Activated naive CD8-positive, alpha-beta T cell treated with anti-CD3 and anti-CD28 coated beads, Interleukin-2, amount 10 ng/mL, durations not matched to agents 7 days and 5 days (primary cell): Measurements from ENCODE around the gene HIPK2. TPM values are rescaled to one million over a fixed set of nuclear protein-coding genes. Genes with fewer than 3 reads are reported as not detected.

Experiments used
- ATAC-seq: fragments of 150-1000 bp; cut with Tn5 transposase; one replicate; pipeline ENCODE4 v1.10.0; 2021; ENCODE audit warnings: low read depth, moderate library complexity
- POLR2A ChIA-PET: fragments of 350-600 bp; sonication (Branson Sonifier 250); formaldehyde crosslinking; loops from one replicate; lab custom pipeline; 2021; ENCODE audit warnings: antibody characterized with exemption; lab: Charles Lee
- DNase-seq: peaks from one replicate; pipeline ENCODE4 v3.0.0; 2021
- H3K27ac Mint-ChIP-seq: one replicate; pipeline ENCODE4 v1.8.0; 2022; ENCODE audit warnings: mild to moderate bottlenecking, mixed read lengths
- H3K27me3 Mint-ChIP-seq: one replicate; pipeline ENCODE4 v1.8.0; 2022; ENCODE audit warnings: mild to moderate bottlenecking, moderate library complexity, mixed read lengths
- H3K36me3 Mint-ChIP-seq: one replicate; pipeline ENCODE4 v1.8.0; 2021; ENCODE audit warnings: mild to moderate bottlenecking, mixed read lengths
- H3K4me1 Mint-ChIP-seq: one replicate; pipeline ENCODE4 v1.8.0; 2021; ENCODE audit warnings: mixed read lengths
- H3K4me3 Mint-ChIP-seq: one replicate; pipeline ENCODE4 v1.8.0; 2022; ENCODE audit warnings: mild to moderate bottlenecking, moderate library complexity, mixed read lengths
- H3K9me3 Mint-ChIP-seq: one replicate; pipeline ENCODE4 v1.8.0; 2021; ENCODE audit warnings: mixed read lengths
- total RNA-seq, 2 experiments: library from RNA; stranded (reverse); gene quantifications; one replicate each; pipeline ENCODE4 v1.2.3, GENCODE V29; 2021

HIPK2 gene
- total RNA-seq, 2 experiments from 2014 or later, result 18.4 to 19.5 TPM

DNA sequence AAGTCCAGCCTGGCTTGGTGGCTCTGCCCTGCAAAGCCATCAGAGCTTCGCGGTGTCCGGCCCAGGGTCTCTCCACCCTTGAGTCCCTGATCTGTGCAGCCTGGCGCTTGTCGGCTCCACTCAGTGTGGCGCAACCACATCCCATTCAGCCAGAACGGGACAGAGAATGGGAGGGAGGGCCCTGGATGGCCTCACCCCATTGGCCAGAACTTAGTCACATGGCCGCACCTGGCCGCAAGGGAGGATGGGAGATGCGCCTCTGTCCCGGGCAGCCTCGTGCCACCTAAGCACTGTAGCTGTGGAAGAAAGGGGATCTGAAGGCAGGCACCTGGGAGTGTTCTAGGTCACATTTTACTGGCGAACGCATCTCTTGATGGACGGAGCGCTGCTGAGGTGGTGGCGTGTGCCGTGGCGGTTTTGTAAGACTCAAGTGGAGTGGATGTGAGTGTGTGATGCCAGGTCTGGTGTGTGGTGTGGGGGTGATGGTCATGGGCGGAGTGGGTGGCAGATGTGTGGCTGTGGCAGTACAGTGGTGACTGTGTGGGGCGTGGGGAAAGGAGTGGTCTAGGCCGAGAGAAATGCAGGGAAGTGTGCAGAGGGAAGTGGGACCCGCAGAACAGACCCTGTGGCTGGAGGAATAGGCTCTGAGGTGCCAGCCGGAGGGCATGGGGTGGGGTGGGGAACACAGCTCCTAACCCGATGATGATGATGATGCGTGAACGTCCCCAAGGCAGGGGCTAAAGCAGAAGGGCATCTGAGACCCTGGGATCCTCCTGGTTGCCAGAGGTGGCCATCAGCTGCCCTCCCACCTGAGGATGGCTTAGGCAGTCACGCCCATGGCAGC, 235.3 kb downstream of the HIPK2 start:
- H3K27ac Mint-ChIP-seq, result no peak overlapping the region
- peaks cover 2% of the 10 kb centered on the region for H3K27me3 Mint-ChIP-seq
- no peaks in the 10 kb centered on the region for H3K36me3 Mint-ChIP-seq
- no peaks in the 10 kb centered on the region for H3K9me3 Mint-ChIP-seq
- no peak for ATAC-seq
- no peak overlapping the region for H3K4me3 Mint-ChIP-seq
- H3K4me1 Mint-ChIP-seq, result no peaks in the 10 kb centered on the region
- DNase-seq, result no peak
- POLR2A ChIA-PET, result no interaction called here

DNA sequence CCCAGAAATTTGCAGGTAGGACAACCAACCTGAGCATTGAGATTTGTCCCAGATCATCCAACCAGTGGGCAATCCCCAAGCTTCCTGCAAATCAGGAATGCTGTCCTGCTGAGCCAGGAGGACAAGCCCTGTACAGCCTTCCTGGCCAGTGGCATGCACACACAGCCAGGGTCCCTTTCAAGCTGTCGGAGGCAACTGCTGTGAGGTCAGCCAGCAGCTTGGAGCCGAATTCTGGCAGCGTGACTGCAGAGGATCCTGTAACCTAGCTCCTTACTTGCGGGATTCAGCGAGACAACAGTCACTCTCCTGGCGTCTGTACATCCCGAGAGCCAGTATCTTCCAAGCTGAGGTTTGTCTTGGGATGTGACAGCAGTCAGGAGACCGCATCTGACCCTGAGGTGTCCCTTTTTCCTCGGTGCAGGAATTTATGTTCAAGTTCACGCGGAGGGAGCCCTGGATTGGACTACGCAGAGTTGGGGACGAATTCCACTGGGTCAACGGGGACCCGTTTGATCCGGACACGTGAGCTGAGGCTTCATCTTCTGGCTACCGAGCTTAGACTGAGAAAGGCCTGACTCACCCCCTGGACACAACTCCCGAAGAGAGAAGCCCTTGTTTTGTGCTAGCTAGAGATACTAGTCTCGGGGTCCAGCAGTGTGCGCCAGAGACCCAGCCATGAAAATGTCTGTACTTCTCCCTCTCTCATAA, 236.0 kb downstream of the HIPK2 start:
- DNase-seq (no peak), ATAC-seq (no peak)
- Mint-ChIP-seq H3K4me1 (no peaks in the 10 kb centered on the region), H3K9me3 (no peaks in the 10 kb centered on the region), H3K27me3 (peaks cover 4% of the 10 kb centered on the region), H3K4me3 (no peak overlapping the region), H3K27ac (no peak overlapping the region), H3K36me3 (no peaks in the 10 kb centered on the region)
- POLR2A ChIA-PET, result no interaction called here

DNA sequence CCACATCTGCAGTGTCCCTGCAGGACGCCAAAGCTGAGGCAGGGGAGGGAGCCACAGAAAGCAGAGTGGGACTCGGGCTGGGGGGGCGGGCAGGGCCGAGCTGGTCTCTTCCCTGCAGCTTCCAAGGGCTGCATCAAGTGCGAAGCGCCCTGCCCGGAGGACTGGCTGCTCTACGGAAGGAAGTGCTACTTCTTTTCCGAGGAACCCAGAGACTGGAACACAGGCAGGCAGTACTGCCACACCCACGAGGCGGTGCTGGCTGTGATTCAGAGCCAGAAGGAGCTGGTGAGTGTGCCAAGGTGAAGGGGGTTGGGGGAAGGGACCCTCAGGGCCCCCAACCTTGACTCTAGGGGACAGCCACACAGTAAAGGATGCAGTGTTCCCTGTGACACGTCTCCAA, 237.6 kb downstream of the HIPK2 start:
- DNase-seq (no peak), ATAC-seq (no peak)
- POLR2A ChIA-PET, result no interaction called here
- no peaks in the 10 kb centered on the region for H3K9me3 Mint-ChIP-seq
- H3K27ac Mint-ChIP-seq, result no peak overlapping the region
- H3K27me3 Mint-ChIP-seq, result peaks cover 6% of the 10 kb centered on the region
- no peak overlapping the region for H3K4me3 Mint-ChIP-seq
- H3K4me1 Mint-ChIP-seq, result no peaks in the 10 kb centered on the region
- no peaks in the 10 kb centered on the region for H3K36me3 Mint-ChIP-seq

DNA sequence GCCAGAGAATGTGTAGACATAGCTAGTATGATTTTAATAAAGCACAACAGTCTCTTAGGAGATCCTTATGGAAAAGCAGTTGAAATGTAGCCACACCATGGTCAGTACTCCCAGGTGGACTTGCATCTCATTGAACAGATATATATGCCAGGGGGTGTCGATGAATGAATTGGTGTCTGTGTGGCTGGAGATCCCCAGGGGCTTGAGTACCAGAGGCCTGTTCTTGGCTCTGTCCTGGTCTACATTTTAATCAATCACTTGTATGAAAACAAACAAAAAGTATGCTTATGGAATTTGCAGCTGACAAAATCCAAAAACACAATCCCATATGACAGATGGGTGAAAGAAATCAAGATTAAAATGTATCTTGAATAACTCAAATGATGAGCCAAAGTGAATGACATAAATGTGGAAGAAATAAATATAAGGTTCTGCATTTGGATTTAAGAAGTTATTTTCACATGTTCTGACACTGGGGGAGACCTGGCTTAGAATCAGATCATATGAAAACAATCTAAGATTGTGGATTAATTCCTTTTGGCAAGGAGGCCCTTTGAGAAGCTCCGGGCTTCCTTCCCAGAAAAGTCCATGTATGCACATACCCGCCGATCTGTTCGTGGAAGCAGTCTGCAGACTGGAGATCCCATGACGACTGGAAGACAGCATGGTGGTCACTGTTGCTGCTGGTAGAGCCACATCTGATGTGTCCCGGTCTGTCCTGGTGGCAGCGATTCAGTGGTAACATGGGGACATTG, 238.7 kb downstream of the HIPK2 start:
- no peak overlapping the region for H3K4me3 Mint-ChIP-seq
- no peak for ATAC-seq
- no peaks in the 10 kb centered on the region for H3K4me1 Mint-ChIP-seq
- no peaks in the 10 kb centered on the region for H3K36me3 Mint-ChIP-seq
- DNase-seq, result no peak
- H3K9me3 Mint-ChIP-seq, result no peaks in the 10 kb centered on the region
- peaks cover 12% of the 10 kb centered on the region for H3K27me3 Mint-ChIP-seq
- H3K27ac Mint-ChIP-seq, result no peak overlapping the region
- POLR2A ChIA-PET, result no interaction called here

- H3K36me3 Mint-ChIP-seq, result no peaks in the 10 kb centered on the region
- DNase-seq, result no peak
- no peak overlapping the region for H3K4me3 Mint-ChIP-seq
- no peak overlapping the region for H3K27ac Mint-ChIP-seq
- no peak for ATAC-seq
- no peaks in the 10 kb centered on the region for H3K4me1 Mint-ChIP-seq
- peaks cover 24% of the 10 kb centered on the region for H3K27me3 Mint-ChIP-seq
- H3K9me3 Mint-ChIP-seq, result no peaks in the 10 kb centered on the region
- POLR2A ChIA-PET, result interaction anchor here (0.7 kb wide), 1 partner anchor 36 kb away, joined by 3 read pairs; no protein-coding TSS in a partner anchor
Measured at GRCh38 chr7:139536152-139536551, 241.6 kb downstream of the HIPK2 start.

GRCh38 chr7:139534966-139535651, 242.7 kb downstream of the HIPK2 start:
- no peaks in the 10 kb centered on the region for H3K9me3 Mint-ChIP-seq
- H3K4me1 Mint-ChIP-seq, result no peaks in the 10 kb centered on the region
- H3K27ac Mint-ChIP-seq, result no peak overlapping the region
- peaks cover 25% of the 10 kb centered on the region for H3K27me3 Mint-ChIP-seq
- POLR2A ChIA-PET, result no interaction called here
- no peaks in the 10 kb centered on the region for H3K36me3 Mint-ChIP-seq
- ATAC-seq, result no peak
- no peak for DNase-seq
- H3K4me3 Mint-ChIP-seq, result no peak overlapping the region

DNA sequence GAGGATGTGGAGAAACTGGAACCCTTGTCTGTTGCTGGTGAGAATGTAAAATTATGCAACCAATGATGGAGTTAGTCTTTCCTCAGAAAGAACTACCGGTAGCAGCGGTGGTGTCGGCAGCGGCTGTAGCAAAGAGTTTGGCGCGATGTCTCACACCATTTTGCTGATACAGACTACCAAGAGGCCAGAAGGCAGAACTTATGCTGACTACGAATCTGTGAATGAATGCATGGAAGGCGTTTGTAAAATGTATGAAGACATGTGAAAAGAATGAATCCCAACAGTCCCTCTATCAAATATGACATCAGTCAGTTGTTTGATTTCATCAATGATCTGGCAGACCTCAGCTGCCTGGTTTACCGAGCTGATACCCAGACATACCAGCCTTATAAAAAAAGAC, 243.7 kb downstream of the HIPK2 start:
- H3K27me3 Mint-ChIP-seq, result peaks cover 29% of the 10 kb centered on the region
- no peak overlapping the region for H3K27ac Mint-ChIP-seq
- H3K4me1 Mint-ChIP-seq, result no peaks in the 10 kb centered on the region
- H3K4me3 Mint-ChIP-seq, result no peak overlapping the region
- no peaks in the 10 kb centered on the region for H3K9me3 Mint-ChIP-seq
- DNase-seq (no peak), ATAC-seq (no peak)
- POLR2A ChIA-PET, result no interaction called here
- H3K36me3 Mint-ChIP-seq, result no peaks in the 10 kb centered on the region

DNA sequence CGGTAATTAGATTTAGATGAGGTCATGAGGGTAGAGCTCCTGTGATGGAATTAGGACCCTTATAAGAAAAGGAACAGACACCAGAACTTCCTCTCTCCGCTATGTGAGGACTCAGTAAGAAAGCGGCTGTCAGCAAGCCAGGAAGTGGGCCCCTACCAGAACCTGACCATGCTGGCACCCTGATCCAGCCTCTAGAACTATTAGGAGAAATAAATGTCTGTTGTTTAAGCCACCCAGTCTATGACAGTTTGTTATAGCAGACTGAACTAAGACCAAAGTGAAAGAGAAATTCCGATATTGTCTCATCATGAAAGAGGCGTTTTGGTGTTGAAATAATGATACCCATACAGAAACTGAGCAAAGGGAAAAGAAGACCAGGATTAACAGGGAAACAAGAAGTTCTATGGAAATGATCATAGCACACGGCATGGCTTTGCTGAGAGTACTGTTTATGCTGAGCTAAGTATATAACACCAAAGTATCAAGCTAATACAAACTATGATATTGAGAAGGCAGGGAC, 245.1 kb downstream of the HIPK2 start:
- peaks cover 29% of the 10 kb centered on the region for H3K27me3 Mint-ChIP-seq
- no peak overlapping the region for H3K4me3 Mint-ChIP-seq
- H3K4me1 Mint-ChIP-seq, result no peaks in the 10 kb centered on the region
- H3K9me3 Mint-ChIP-seq, result no peaks in the 10 kb centered on the region
- H3K36me3 Mint-ChIP-seq, result no peaks in the 10 kb centered on the region
- no peak for ATAC-seq
- POLR2A ChIA-PET, result no interaction called here
- DNase-seq, result no peak
- H3K27ac Mint-ChIP-seq, result no peak overlapping the region

- DNase-seq (no peak), ATAC-seq (no peak)
- Mint-ChIP-seq H3K4me1 (peaks cover 1% of the 10 kb centered on the region), H3K9me3 (no peaks in the 10 kb centered on the region), H3K4me3 (no peak overlapping the region), H3K27ac (no peak overlapping the region), H3K27me3 (peaks cover 31% of the 10 kb centered on the region), H3K36me3 (no peaks in the 10 kb centered on the region)
- POLR2A ChIA-PET, result no interaction called here
Measured at GRCh38 chr7:139531094-139531493, 246.7 kb downstream of the HIPK2 start.

- H3K27me3 Mint-ChIP-seq, result peaks cover 46% of the 10 kb centered on the region
- no peak overlapping the region for H3K4me3 Mint-ChIP-seq
- no peak for DNase-seq
- peaks cover 3% of the 10 kb centered on the region for H3K4me1 Mint-ChIP-seq
- POLR2A ChIA-PET, result no interaction called here
- ATAC-seq, result no peak
- H3K9me3 Mint-ChIP-seq, result peaks cover under 1% of the 10 kb centered on the region
- H3K36me3 Mint-ChIP-seq, result no peaks in the 10 kb centered on the region
- no peak overlapping the region for H3K27ac Mint-ChIP-seq
Measured at GRCh38 chr7:139526578-139527544, 250.9 kb downstream of the HIPK2 start.

DNA sequence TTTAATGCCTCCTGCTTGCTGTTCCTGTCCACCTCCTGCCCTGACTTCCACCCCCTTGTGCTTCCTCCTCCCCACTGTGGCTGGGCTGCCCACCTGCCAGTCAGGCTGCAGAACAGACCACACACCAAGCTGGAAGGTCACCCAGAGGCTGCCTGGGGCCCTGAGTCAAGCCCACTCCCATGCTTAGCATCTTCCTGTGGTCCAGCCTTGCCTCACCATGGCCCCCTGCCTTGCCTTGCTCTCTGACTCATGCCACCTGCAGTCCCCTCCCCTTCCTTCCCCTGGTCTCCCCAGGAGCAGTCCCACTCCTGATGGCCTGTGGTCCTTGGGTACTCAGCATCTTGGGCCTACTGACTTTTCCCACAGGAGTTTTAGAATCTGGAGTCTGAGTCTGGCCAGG, 252.0 kb downstream of the HIPK2 start:
- H3K4me3 Mint-ChIP-seq, result no peak overlapping the region
- H3K4me1 Mint-ChIP-seq, result peaks cover 5% of the 10 kb centered on the region
- DNase-seq, result no peak
- no peaks in the 10 kb centered on the region for H3K36me3 Mint-ChIP-seq
- no peak overlapping the region for H3K27ac Mint-ChIP-seq
- no peak for ATAC-seq
- H3K27me3 Mint-ChIP-seq, result peaks cover 53% of the 10 kb centered on the region
- peaks cover 2% of the 10 kb centered on the region for H3K9me3 Mint-ChIP-seq
- POLR2A ChIA-PET, result no interaction called here

DNA sequence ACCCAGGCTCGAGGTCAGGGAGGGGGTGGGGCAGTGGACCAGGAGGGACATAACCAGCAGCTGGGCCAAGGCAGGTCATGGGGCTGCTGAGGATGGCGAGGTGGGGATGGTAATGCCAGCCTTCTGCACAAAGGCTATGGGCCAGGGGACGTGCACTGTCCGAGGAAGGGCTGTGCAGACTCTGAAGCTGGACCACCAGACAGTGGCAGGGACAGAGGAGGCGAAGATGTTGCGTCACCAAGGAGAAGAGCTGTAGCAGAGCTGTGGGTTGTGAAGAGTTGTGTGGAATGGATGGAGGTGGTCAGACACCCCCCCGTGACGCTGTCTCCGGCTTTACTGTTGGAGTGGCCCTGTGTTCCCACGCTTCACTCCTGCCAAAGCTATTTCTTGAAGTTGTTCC, 252.6 kb downstream of the HIPK2 start:
- Mint-ChIP-seq H3K4me1 (peaks cover 5% of the 10 kb centered on the region), H3K4me3 (no peak overlapping the region), H3K9me3 (peaks cover 2% of the 10 kb centered on the region), H3K36me3 (no peaks in the 10 kb centered on the region), H3K27ac (no peak overlapping the region), H3K27me3 (peaks cover 55% of the 10 kb centered on the region)
- POLR2A ChIA-PET, result no interaction called here
- DNase-seq (no peak), ATAC-seq (no peak)
